HG02870 (cell line): ENCODE data around the gene GSDMA.
"Not testable (repeated sequence)": the region's sequence is repeated elsewhere in the genome, so short reads cannot be mapped to it uniquely, and the experiment has no call there.

Source experiments
- ATAC-seq: cut with Tn5 transposase; IDR thresholded peaks from one replicate; pipeline ENCODE4 v1.9.1; 2021; ENCODE audit warnings: mild to moderate bottlenecking, moderate library complexity; ENCODE audit not compliant: unreplicated experiment

Gene GSDMA

DNA sequence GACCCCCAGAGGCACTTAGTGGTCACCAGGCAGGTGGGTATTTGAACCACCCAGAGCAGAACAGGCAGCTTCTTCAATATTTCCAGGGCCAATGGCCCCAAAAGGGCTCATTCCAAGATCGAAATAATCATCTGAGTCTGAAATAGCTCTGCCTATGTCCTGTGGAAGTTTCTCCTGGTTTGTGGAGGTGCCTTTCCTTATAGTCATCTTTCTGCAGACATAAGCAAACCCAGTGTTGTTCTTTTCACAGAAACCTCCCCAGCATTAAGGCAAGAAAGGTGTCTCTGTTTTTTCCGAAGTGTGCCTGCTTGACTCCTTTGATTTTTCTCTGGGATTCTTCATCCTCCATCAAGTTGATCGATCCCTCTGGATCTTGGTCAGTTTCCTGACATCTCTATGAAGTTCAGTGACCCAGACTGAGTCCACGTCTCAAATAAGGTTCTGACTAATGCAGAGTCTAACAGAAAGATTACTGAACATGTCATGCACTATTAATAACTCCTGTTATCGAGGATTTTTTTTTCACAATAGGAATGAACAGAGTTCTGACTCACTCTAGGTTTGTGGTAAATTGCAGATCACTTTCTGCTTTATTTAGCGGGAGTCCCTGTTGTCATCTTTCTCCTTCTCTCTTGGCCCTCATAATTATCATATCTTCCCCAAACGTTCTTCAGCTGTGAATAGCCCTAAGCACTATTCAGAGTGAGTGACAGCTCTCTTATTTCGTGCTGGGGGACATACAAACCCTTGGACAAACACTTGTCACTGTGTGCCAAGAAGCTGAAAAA, 33.8 kb upstream of the GSDMA start:
- no peak for ATAC-seq

DNA sequence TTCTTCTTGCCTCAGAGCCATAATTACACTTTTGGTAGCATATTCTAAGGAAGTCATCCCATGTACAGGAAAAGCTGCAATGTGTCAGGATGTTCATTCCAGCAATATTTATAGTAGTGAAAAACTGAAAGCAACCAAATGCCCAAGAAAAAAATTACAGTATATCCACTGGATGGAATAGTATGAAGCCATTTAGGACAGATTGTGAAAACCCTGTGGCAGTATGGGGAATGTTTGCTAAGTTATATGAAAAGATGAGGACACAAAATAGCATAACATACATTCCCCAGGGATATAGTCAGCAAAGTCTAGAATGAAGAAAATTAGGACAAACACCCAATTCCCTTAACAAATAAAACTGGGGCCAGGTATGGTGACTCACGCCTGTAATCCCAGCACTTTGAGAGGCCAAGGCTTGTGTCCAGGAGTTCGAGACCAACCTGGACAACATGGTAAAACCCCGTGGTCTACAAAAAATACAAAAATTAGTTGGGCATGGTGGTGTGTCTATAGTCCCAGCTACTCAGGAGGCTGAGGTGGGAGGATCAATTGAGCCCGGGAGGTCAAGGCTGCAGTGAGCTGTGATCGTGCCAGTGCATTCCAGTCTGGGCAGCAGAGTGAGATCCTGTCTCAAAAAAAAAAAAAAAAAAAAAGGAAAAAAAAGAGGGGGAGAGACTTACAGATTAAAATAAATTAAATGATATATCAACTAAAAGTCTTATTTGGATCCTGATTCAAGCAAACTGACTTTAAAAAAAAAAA, 33.0 kb upstream of the GSDMA start:
- ATAC-seq: no peak

DNA sequence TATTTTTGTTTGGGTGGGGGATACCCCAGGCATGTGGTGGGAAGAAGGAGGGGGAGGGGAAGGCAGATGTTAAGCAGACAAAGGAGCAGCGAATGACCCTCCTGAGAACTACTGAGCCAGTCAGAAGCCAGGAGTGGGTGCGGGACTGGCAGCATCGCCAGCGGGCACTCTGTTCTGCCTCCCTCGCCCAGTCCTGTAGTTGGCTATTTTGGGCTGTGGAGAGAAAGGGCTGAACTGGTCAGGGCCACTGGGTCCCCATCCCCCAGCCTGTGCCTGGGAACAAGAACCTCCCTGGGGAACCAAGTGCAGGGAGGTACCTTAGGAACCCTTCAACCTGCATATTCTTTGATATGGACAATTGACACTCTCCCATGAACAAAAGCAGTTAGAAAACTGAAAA, 28.9 kb upstream of the GSDMA start:
- ATAC-seq: no peak

DNA sequence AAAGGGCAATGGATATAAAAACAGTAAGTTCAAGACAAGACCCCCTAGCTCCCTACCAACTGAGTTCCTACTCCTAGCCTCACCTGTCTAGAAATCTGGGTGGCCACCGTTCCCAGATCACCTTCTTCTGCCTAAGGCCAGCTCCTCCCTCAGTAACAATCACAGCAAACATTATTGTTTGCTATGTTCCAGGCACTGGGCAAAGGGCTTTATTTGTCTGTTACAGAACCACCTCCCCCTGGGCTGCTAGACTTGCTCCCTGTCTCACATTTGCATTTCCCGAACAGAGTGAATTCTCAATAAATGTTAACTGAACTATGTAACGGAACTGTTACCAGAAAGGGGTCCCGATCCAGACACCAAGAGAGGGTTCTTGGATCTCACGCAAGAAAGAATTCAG, 28.5 kb upstream of the GSDMA start:
- ATAC-seq: no peak

DNA sequence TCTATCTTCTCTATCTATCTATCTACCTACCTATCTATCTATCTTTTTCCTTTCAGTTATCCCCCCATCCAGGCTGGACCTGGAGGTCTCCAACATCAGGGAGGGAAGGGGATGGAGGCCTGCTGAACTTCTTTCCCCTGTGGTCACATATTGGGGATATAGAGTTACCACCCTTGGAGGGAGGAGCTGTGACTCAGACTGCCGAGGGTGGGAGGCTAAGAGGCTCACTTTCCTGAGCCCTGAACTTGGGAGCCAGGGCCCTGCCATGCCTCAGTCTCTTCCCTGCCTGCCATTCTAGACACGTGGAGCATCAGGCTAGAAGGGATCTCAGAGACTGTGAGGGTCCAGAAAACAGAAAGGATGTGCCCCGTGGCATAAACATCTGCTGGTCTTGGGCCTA, 26.9 kb upstream of the GSDMA start:
- no peak for ATAC-seq

DNA sequence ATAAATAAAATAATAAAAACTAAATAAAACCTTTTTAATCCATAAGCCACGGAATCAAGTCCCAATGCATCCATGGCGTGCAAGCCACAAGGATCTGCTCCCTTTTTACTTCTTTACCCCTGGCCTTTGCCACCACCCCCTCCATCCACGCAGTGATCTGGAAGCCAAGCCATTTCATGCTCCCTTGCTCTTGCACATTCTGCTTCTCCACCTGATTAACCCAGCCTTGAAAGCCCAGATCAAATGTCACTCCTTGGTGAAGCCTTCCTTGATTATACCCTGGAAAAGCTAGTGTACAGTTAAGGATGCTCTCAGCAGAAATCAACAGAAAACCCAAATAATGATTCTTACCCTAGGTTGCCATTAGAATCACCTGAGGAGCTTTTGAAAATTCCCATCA, 25.4 kb upstream of the GSDMA start:
- ATAC-seq: no peak

DNA sequence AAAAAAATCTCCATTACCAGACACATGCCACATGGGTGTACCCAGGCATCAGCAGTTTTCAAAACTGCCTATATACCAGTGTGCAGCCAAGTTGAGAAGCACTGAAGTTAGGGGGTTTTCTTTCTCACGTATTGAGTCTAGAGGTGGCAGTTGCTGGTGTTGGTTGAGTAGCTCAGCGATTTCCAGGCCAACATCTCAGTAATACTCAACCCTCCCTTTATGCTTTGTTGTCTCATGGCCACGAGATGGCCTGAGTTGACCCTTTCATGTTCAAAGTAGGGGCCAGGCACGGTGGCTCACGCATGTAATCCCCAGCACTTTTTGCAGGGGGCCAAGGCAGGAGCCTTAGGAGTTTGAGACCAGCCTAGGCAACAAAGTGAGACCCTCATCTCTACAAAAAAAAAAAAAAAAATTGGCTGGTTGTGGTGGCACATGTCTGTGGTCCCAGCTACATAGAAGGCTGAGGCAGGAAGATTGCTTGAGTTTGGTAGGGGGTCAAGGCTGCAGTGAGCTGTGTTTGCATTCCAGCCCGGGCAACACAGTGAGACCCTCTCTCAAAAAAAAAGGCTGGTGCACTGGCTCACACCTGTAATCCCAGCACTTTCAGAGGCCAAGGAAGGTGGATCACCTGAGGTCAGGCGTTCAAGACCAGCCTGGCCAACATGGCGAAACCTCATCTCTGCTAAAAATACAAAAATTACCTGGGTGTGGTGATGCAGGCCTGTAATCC, 24.5 kb upstream of the GSDMA start:
- ATAC-seq: no peak

DNA sequence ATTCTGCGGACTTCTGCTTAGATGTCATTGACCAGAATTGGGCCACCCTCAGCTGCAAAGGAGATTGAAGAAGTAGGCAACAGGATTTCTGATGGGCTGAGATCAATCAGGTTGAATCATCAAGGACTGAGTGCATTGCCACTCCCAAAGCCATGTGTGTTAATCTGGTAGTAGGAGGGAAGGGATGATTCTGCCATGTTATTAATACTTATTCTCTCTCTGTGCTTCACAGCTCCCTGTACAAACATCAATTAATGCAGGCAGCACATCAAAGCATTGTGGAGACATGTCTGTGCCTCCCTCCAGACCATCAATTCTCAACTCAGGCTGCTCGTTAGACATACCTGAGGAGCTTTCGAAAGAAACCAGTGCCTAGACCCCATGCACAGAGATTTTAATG, 23.7 kb upstream of the GSDMA start:
- ATAC-seq: no peak

DNA sequence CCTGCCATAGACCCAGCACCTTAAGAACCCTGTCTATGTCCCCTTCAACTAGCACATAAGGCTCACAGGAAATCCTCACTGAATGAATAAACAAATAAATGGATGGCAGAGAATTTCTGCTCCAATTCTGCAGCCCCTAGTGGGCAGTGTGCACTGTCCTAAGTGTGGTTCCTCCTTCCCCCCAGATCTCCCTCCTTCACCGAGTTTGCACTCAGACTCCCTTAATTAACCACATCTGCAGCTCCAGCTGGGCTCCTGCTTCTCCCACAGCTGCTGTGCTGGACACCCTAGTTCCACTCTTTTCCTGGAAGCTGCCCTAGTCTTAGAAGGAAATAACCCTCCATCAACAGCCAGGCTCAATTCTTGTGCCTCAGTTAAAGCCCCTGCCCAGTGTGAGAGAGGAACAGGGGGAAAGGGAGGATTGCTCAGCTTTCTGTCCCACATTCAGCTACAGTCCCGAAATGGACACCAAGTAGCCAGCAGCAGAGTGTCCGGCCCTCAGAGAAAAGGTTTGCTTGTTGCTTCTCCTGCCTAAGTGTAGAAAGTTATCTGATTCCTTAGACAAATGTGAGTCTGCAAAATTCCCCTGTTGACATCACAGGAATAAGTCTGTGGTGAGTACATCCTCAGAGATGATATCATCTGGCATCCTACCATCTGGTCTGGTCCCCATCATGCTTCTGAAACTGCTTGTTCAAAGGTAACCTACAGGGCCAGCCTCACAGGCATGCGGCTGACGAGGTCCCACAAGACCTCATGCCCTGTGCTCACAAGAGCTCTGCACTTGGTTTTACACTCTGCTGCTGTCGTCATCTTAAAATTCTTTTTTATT, 23.0 kb upstream of the GSDMA start:
- ATAC-seq: no peak

DNA sequence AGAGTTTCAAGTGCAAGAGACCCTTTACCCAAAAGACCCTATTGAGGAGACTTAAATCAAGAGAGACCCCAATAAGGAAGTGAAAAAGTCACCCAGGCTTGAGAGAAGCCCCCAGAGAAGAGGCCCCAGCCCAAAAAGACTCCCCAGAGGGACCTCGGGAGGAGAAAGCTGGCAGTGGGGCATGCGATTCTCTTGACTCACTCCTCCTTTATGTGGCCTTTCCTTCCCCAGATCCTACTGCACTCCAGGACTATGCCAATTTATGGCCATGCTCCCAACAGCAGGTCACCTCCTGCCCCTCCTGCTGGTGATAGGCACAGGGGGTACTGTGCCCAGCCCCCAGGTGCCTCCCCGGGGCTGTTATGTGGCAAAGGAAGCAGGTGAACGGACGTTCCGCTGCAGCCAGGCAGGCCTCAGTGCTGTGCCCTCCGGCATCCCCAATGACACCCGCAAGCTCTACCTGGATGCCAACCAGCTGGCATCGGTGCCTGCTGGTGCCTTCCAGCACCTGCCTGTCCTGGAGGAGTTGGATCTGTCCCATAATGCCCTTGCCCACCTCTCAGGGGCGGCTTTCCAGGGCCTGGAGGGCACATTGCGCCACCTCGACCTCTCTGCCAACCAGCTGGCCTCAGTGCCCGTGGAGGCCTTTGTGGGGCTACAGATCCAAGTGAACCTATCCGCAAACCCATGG, 19.0 kb upstream of the GSDMA start:
- no peak for ATAC-seq

DNA sequence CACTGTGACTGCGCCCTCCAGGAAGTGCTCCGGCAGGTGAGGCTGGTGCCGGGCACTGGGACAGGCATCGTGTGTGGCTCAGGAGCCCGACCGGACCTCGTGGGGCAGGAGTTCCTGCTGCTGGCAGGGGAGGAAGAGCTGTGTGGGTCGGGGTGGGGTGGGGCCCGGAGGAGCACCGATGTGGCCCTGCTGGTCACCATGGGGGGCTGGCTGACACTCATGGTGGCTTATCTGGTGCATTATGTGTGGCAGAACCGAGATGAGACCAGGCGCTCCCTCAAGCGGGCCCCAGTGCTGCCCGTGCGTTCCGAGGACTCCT, 18.5 kb upstream of the GSDMA start:
- no peak for ATAC-seq

DNA sequence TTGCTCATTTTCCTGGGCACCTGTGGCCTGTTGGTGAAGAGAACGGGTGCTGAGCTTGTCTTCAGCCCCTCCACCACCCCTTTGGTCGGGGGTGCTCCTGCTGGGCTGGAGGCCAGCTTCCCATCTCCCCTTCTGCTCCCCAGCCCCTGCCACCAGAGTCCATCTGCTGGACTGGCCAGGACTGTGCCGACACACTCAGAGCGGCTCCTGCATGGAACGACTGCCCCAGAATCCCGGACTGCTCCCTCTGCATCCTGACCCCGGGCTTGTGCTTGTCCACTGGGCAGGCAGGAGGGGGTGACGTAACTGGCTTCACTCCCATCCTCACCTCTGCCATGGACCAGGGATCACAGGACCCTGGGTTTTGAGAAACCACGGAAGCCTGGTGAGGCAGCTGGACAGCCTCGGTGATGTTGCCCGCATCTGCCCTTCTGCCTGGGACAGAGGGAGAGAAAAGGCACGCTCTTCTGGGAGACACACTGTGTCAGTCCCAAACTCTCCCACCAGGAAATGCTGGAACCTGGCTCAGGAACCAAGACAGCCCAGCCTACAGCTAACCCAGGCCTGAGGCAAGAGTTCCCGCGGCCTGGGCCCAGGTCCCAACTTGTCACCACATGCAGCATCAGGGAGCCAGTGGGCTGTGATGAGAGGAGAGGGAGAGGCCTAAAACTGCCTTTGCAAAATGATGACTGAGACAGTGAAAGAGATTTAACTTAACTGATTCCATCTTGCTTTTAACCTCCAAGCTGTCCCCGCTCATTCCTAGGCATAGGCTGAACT, 16.1 kb upstream of the GSDMA start:
- no peak for ATAC-seq

DNA sequence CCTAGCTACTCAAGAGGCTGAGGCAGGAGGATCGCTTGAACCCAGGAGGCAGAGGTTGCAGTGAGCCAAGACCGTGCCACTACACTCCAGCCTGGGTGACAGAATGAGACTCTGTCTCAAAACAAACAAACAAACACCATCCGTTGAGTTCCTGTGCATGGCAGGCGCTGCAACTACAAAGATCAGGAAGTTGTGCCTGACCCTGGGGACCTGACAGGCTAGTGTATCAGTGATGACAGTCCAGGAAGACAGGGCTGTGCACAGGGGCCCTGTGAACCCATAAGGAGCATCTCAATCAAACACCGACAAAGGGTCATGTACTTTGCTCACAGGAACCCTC, 14.3 kb upstream of the GSDMA start:
- ATAC-seq: not testable (repeated sequence)

DNA sequence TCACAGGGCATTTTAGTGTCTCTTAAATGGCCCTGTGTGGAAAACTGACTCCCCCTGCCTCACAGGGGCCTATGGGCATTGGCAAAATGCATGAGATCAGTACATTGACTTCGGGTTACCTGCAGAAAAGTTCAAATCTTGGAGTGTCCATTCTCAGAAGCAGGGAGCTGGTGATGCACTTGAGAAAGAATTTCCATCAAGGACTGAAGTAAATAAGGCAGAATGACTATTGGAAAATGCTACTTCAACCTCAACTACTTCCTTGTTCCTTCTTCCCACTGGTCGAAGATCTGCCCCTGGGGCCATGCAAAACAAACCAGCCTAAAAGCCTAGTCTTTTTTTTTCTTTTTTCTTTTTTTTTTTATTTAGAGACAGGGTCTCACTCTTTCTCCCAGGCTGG, 13.8 kb upstream of the GSDMA start:
- ATAC-seq: no peak

DNA sequence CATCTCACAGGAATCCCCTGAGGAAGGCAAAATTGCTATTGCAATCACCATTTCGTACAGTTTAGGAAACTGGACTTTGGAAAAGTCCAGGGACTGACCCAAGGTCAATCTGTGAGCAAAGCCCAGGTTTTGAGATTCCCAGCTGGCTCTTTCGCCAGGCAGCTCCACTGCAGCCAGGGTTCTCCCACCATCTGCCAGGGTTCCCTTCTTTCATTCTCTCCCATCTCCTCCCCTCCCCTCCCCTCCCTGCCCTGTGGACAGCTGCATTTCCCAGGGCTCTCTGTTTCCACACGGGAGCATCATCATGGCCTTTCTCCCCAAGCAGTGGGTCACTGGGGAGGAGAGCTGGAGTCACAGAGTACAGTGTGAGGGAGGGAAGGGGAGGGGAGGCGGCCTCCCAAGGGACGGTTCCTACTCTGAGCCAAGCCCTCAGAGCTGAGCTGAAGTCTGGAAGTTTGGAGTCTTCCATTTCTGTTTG, 11.9 kb upstream of the GSDMA start:
- no peak for ATAC-seq

DNA sequence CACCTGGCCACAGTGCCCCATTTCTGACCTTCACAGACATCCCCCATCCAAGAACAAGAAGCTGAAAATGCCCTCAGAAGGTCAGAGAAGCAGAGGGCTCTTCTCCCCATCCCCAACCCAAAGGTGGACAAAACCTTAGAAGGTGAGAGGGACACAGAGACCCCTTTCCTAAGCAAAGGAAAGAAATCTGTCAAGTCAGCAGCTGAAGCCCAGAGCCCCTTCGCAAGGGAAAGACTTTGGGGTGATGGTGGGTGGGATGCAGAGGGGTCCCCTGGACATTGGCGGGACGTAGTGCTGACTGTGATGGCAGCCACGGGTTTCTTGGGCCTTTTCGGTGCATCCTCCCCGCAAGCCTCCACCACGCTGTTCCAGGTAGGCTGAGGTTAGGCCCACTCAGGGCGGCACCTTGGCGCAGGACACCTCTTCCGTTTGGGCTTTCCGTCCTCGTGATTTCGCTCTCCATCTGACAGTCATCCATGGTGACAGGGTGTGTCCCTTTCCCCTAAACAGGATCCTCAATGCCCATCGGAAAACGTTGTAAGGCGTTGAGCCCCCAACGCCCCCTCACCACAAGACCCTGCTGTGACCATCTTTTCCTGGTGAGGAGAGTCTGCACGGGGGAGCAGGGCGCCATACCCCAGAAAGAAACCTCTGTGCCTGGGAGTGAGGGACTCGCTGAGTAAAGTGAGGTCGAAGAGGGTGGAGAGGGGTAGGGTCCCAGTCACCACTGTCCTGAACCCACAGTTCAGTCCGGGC, 10.7 kb upstream of the GSDMA start:
- peak; percentile 9 for ATAC-seq

DNA sequence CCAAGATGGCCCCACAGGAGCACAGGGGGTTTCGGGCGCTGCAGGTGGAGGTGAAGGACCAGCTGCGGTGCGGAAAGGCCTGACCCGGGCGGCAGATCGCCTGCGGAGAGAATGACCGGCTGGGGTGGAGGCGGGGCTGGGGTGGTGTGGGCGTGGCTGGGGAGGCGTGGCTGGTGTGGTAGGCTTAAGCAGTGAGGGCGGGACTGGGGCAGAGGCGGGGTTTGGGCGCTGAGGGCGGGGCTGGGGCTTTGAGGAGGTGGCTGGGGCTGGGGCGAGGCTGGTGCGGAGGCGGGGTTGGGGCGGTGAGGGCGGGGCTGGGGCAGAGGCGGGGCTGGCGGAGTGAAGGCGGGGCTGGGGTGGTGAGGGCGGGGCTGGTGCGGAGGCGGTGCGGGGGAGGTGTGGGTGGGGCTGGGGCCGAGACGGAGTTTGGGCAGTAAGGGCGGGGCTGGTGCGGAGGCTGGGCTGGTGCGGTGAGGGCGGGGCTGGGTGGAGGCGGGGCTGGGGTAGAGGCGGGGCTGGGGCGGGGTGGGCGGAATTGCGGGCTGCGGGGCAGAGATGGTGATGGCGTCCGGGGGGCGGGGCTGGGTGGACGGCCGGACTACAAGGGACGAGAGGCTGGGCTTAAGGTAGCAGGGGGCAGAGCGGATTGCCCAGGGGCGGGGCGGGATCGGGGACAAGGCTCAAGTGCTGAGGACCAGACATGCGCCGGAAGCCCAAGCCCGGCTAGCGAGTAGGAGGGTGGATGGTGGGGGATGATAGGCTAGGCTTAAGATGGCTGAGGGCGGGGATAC, 9.9 kb upstream of the GSDMA start:
- ATAC-seq: peak; percentile 67

DNA sequence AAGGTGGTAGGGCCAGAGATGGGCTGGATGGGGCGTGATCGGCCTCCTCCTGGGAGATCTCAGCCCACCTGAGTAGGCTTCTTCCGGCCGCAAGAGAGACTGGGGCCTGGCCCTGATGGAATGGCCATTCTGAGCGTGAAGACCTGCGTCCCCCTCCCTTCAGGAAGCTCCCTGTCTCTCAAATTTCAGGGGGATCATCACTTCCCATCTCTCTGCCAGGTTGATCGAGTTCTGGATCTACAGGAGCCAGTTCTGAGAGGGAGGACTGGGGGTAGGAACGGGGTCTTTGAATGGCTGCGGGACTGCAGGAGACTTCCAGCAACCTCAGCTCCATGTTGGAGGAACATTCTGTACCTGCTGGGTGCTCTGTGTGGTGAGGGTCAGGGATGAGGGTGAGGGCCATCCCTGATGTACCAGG, 9.3 kb upstream of the GSDMA start:
- ATAC-seq: no peak
